Hematopoietic multipotent progenitor cell treated with erythropoietin and hydrocortisone succinate and interleukin-3 and kit ligand, for 4 days (in vitro differentiated cells): ENCODE measurements around the gene MB.
"Not testable (repeated sequence)": the region's sequence is repeated elsewhere in the genome, so short reads cannot be mapped to it uniquely, and the experiment has no call there.

Source experiments
- DNase-seq: peaks from one replicate; pipeline ENCODE4 v3.0.0-alpha.2; 2015

Gene MB

GRCh38 chr22:35634943-35635540 is 17.9 kb upstream of the MB start:
- DNase-seq = no peak

GRCh38 chr22:35634015-35634414 is 16.9 kb upstream of the MB start:
- peak; percentile 41 for DNase-seq

- no peak for DNase-seq
Observed at GRCh38 chr22:35633520-35633919, 16.4 kb upstream of the MB start.

- DNase-seq = no peak
Observed at GRCh38 chr22:35632935-35633334, 15.8 kb upstream of the MB start.

- DNase-seq = peak; percentile 73
Observed at GRCh38 chr22:35631597-35631996, 14.5 kb upstream of the MB start.

- DNase-seq = no peak
Observed at GRCh38 chr22:35630891-35631290, 13.8 kb upstream of the MB start.

GRCh38 chr22:35630387-35630793 is 13.3 kb upstream of the MB start:
- DNase-seq = peak; percentile 14

GRCh38 chr22:35629406-35630216 is 12.5 kb upstream of the MB start:
- DNase-seq = peak; percentile 67

- no peak for DNase-seq
Observed at GRCh38 chr22:35628732-35629131, 11.6 kb upstream of the MB start.

GRCh38 chr22:35627267-35628041 is 10.3 kb upstream of the MB start:
- DNase-seq = peak; percentile 63

- DNase-seq = no peak
Observed at GRCh38 chr22:35625763-35626432, 8.8 kb upstream of the MB start.

- no peak for DNase-seq
Observed at GRCh38 chr22:35624547-35624946, 7.4 kb upstream of the MB start.

GRCh38 chr22:35623885-35624284 is 6.8 kb upstream of the MB start:
- not testable (repeated sequence) for DNase-seq

GRCh38 chr22:35622191-35622913 is 5.2 kb upstream of the MB start:
- DNase-seq = no peak

GRCh38 chr22:35621451-35621850 is 4.3 kb upstream of the MB start:
- DNase-seq = no peak

- DNase-seq = peak; percentile 12
Observed at GRCh38 chr22:35620624-35621251, 3.6 kb upstream of the MB start.

- DNase-seq = no peak
Observed at GRCh38 chr22:35619336-35620094, 2.4 kb upstream of the MB start.

GRCh38 chr22:35618427-35619223 is 1.5 kb upstream of the MB start:
- no peak for DNase-seq

GRCh38 chr22:35616043-35616442 is 1.1 kb downstream of the MB start:
- DNase-seq = no peak

- no peak for DNase-seq
Observed at GRCh38 chr22:35615156-35615555, 2.0 kb downstream of the MB start.
